ENCODE data around the gene IL13. TPM values are rescaled to one million over a fixed set of nuclear protein-coding genes. Genes with fewer than 3 reads are reported as not detected.

IL13 gene
- total RNA-seq, 4 donors from 2014 or later: not detected

GRCh38 chr5:132674671-132675506 lies 16.9 kb downstream of the IL13 start:
- no peaks in the 10 kb centered on the region for H3K9me3 ChIP-seq
- intact Hi-C loops (cut with DNase I): no loop called here
- TF ChIP-seq CTCF (IDR thresholded peaks at IDR 0.05) (no peak), POLR2A (IDR thresholded peaks at IDR 0.05) (no peak)
- 56 to 58% methylated on average over 11 to 13 of the region's 13 CpGs for WGBS, 2 donors
- H3K4me3 ChIP-seq (replicated peaks in 1 of 3): no peak overlapping the region
- no peaks in the 10 kb centered on the region for H3K36me3 ChIP-seq
- peaks cover 0 to 12% of the 10 kb centered on the region in 2 donors for H3K4me1 ChIP-seq
- no peaks in the 10 kb centered on the region for H3K27me3 ChIP-seq
- DNase-seq: peak; percentile 54 to 70
- peak overlapping the region in 2 of 3 donors; percentile 27 to 56 for H3K27ac ChIP-seq

- no peak for DNase-seq
- Histone ChIP-seq H3K27ac (no peak overlapping the region), H3K9me3 (no peaks in the 10 kb centered on the region), H3K4me1 (peaks cover under 1 to 12% of the 10 kb centered on the region in 2 donors), H3K27me3 (no peaks in the 10 kb centered on the region), H3K36me3 (no peaks in the 10 kb centered on the region), H3K4me3 (replicated peaks in 1 of 3) (no peak overlapping the region)
- intact Hi-C loops (cut with DNase I): no loop called here
- 89 to 94% methylated on average over 11 of the region's 11 CpGs for WGBS, 2 donors
- TF ChIP-seq CTCF (IDR thresholded peaks at IDR 0.05) (no peak), POLR2A (IDR thresholded peaks at IDR 0.05) (no peak)
These were observed 18.1 kb downstream of the IL13 start for GRCh38 chr5:132675936-132676689.

GRCh38 chr5:132677191-132677590 lies 19.2 kb downstream of the IL13 start:
- Histone ChIP-seq H3K4me3 (replicated peaks in 1 of 3) (no peak overlapping the region), H3K27ac (peak overlapping the region in 1 of 3 donors; percentile 15), H3K9me3 (no peaks in the 10 kb centered on the region), H3K36me3 (no peaks in the 10 kb centered on the region), H3K27me3 (no peaks in the 10 kb centered on the region), H3K4me1 (peaks cover 10 to 20% of the 10 kb centered on the region in 2 donors)
- DNase-seq: peak; percentile 68 to 76
- no peak for TF ChIP-seq CTCF (IDR thresholded peaks at IDR 0.05)
- peak in 1 of 2 donors; percentile 23 for TF ChIP-seq POLR2A (IDR thresholded peaks at IDR 0.05)
- intact Hi-C loops (cut with DNase I): no loop called here
- WGBS, 2 donors: 42 to 52% methylated on average over 7 of the region's 7 CpGs

- no peaks in the 10 kb centered on the region for H3K9me3 ChIP-seq
- intact Hi-C loops (cut with DNase I): no loop called here
- no peak overlapping the region for H3K27ac ChIP-seq
- peaks cover 14 to 20% of the 10 kb centered on the region in 2 donors for H3K4me1 ChIP-seq
- H3K4me3 ChIP-seq (replicated peaks in 1 of 3): no peak overlapping the region
- H3K27me3 ChIP-seq: no peaks in the 10 kb centered on the region
- H3K36me3 ChIP-seq: no peaks in the 10 kb centered on the region
- DNase-seq: no peak
- TF ChIP-seq POLR2A (IDR thresholded peaks at IDR 0.05) (no peak), CTCF (IDR thresholded peaks at IDR 0.05) (no peak)
- 83 to 91% methylated on average over 15 of the region's 15 CpGs for WGBS, 2 donors
These were observed 19.9 kb downstream of the IL13 start for GRCh38 chr5:132677682-132678400.

All from thyroid gland (tissue), 4 donors.